CD4-positive, alpha-beta T cell (primary cell): ENCODE data around the gene LLGL1. TPM values are rescaled to one million over a fixed set of nuclear protein-coding genes. Genes with fewer than 3 reads are reported as not detected.

Experiments
- ATAC-seq: fragments of 200-7000 bp; cut with Tn5 transposase; one replicate; pipeline ENCODE4 v1.10.0; 2022; ENCODE audit warnings: mild to moderate bottlenecking; ENCODE audit not compliant: poor library complexity
- CTCF ChIA-PET: fragments of 350-600 bp; sonication (Branson Sonifier 250); formaldehyde crosslinking; loops from one replicate; lab custom pipeline; 2021; ENCODE audit warnings: antibody characterized with exemption, inconsistent platforms; lab: Charles Lee
- POLR2A ChIA-PET: fragments of 350-600 bp; sonication (Branson Sonifier 250); formaldehyde crosslinking; loops from one replicate; lab custom pipeline; 2021; ENCODE audit warnings: antibody characterized with exemption, inconsistent platforms; lab: Charles Lee
- DNase-seq, 14 experiments: peaks; one replicate each; pipeline ENCODE4 v3.0.0-alpha.2; 2013 to 2020; ENCODE audit warnings: mixed read lengths in 2 of 14
- H3K27ac ChIP-seq, 2 donors: one replicate each; pipeline versions ENCODE4 v1.5.1 to v1.7.0; 2013; ENCODE audit warnings: low read length in 2 of 2, low read depth in 1 of 2, mild to moderate bottlenecking in 1 of 2
- H3K27me3 ChIP-seq, 2 experiments: 1 replicate in 1 of 2; 2 replicates in 1 of 2; pipeline versions ENCODE4 v1.6.1 to v1.7.0; 2013; ENCODE audit warnings: low read length in 2 of 2, control low read depth in 1 of 2, mild to moderate bottlenecking in 1 of 2, moderate library complexity in 1 of 2; ENCODE audit not compliant: insufficient read depth in 2 of 2, control insufficient read depth in 1 of 2
- H3K36me3 ChIP-seq: one replicate; pipeline ENCODE4 v1.6.1; 2013; ENCODE audit warnings: low read length, control low read depth; ENCODE audit not compliant: insufficient read depth
- H3K4me1 ChIP-seq: one replicate; pipeline ENCODE4 v1.6.1; 2013; ENCODE audit warnings: low read length, control low read depth; ENCODE audit not compliant: insufficient read depth
- H3K4me3 ChIP-seq: one replicate; pipeline ENCODE4 v1.5.1; 2013; ENCODE audit warnings: mild to moderate bottlenecking, low read length, moderate library complexity
- H3K9me3 ChIP-seq, 2 experiments: 1 replicate in 1 of 2; 2 replicates in 1 of 2; pipeline versions ENCODE4 v1.6.1 to v1.7.0; 2013; ENCODE audit warnings: low read length in 2 of 2, mild to moderate bottlenecking in 2 of 2, control low read depth in 1 of 2, moderate library complexity in 1 of 2; ENCODE audit not compliant: control insufficient read depth in 1 of 2, insufficient read depth in 1 of 2
- H3K27ac Mint-ChIP-seq: one replicate; pipeline ENCODE4 v1.8.0; 2020; ENCODE audit warnings: mixed read lengths
- H3K27me3 Mint-ChIP-seq: one replicate; pipeline ENCODE4 v1.8.0; 2021; ENCODE audit warnings: mixed read lengths
- H3K36me3 Mint-ChIP-seq: one replicate; pipeline ENCODE4 v1.8.0; 2021; ENCODE audit warnings: low read depth, mixed read lengths
- H3K4me1 Mint-ChIP-seq: one replicate; pipeline ENCODE4 v1.8.0; 2021; ENCODE audit warnings: low read depth, mixed read lengths
- H3K4me3 Mint-ChIP-seq: one replicate; pipeline ENCODE4 v1.8.0; 2020; ENCODE audit warnings: mild to moderate bottlenecking, mixed read lengths
- H3K9me3 Mint-ChIP-seq: one replicate; pipeline ENCODE4 v1.8.0; 2020; ENCODE audit warnings: mixed read lengths
- CTCF ChIP-seq: fragments of 200-600 bp; IDR thresholded peaks from one replicate; pipeline ENCODE4 v1.8.0; 2022; ENCODE audit warnings: antibody characterized with exemption, mild to moderate bottlenecking
- intact Hi-C, 2 experiments: fragments of 100-400 bp; cut with DNase I in 1 of 2; cut with micrococcal nuclease in 1 of 2; formaldehyde crosslinking; loops; one replicate each; pipeline versions ENCODE4 v1.15.1 to v1.9.0; 2023 to 2025; cut with DNase I, micrococcal nuclease
- total RNA-seq, 174 experiments: library from RNA in 2 of 174; stranded (reverse) in 2 of 174; gene quantifications; one replicate each; pipeline ENCODE4 v1.2.3 and lab custom pipeline; 2021 to 2026

LLGL1 gene
- total RNA-seq, 2 experiments from 2014 or later = 10.8 to 11.6 TPM

GRCh38 chr17:18241229-18241871 is 15.9 kb downstream of the LLGL1 start:
- Histone ChIP-seq H3K27ac (no peak overlapping the region), H3K36me3 (peaks cover 45% of the 10 kb centered on the region), H3K9me3 (no peaks in the 10 kb centered on the region), H3K4me3 (no peak overlapping the region), H3K4me1 (no peaks in the 10 kb centered on the region), H3K27me3 (no peaks in the 10 kb centered on the region)
- Mint-ChIP-seq H3K4me3 (no peak overlapping the region), H3K4me1 (no peaks in the 10 kb centered on the region), H3K27ac (no peak overlapping the region), H3K36me3 (peaks cover 43% of the 10 kb centered on the region), H3K27me3 (no peaks in the 10 kb centered on the region), H3K9me3 (no peaks in the 10 kb centered on the region)
- DNase-seq (no peak), ATAC-seq (no peak)
- intact Hi-C loops = loop anchor here in 1 of 2 experiments (10.0 kb wide), 1 partner anchor 323 kb away; no protein-coding TSS in a partner anchor
- CTCF ChIA-PET = no interaction called here
- no peak for TF ChIP-seq CTCF
- POLR2A ChIA-PET = no interaction called here

DNA sequence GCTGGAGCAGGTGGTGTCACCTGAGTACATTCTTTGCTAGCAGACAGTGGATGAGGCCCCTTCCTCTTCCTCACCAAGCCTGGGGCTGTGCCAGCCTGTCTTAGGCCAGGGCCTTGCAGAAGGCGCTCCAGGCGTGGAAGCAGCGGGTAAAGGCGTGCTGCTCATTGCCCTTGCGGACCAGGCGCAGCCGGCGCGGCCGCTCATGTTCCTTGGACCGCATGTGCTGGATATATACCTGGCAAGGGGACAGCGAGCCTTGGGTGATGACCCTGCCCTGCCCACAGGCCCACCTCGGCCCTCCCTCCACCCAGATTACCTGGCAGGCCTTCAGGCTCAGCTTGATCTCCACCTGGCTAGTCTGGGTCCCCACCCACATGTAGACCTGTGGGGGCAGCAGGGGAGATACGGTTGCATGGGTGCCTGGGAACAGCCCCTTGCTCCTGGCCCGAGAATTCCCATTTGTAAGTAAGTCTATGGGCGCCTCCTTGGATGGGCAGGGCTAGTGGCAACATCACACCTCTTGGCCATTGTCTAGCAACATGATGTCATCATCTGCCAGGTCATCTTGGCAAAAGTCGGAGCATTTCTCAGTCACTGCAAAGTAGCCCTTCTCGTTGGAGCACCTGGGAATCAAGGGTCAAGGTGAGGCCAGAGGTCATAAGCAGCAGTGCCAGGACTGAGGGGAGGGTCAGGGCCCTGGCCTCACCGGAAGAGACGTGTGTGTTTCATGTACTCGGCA is 19.8 kb downstream of the LLGL1 start:
- Mint-ChIP-seq H3K9me3 (no peaks in the 10 kb centered on the region), H3K4me3 (no peak overlapping the region), H3K27me3 (no peaks in the 10 kb centered on the region), H3K36me3 (peaks cover 51% of the 10 kb centered on the region), H3K27ac (no peak overlapping the region), H3K4me1 (peaks cover 5% of the 10 kb centered on the region)
- TF ChIP-seq CTCF = no peak
- H3K9me3 ChIP-seq = no peaks in the 10 kb centered on the region
- no peaks in the 10 kb centered on the region for H3K27me3 ChIP-seq
- ATAC-seq (no peak), DNase-seq (no peak)
- ChIA-PET POLR2A (no interaction called here), CTCF (no interaction called here)
- no peak overlapping the region for H3K4me3 ChIP-seq
- no peak overlapping the region for H3K27ac ChIP-seq
- intact Hi-C loops = loop anchor here (5.0 to 10.0 kb wide), 3 partner anchors 77 to 320 kb away; no protein-coding TSS in a partner anchor
- no peaks in the 10 kb centered on the region for H3K4me1 ChIP-seq
- peaks cover 58% of the 10 kb centered on the region for H3K36me3 ChIP-seq

DNA sequence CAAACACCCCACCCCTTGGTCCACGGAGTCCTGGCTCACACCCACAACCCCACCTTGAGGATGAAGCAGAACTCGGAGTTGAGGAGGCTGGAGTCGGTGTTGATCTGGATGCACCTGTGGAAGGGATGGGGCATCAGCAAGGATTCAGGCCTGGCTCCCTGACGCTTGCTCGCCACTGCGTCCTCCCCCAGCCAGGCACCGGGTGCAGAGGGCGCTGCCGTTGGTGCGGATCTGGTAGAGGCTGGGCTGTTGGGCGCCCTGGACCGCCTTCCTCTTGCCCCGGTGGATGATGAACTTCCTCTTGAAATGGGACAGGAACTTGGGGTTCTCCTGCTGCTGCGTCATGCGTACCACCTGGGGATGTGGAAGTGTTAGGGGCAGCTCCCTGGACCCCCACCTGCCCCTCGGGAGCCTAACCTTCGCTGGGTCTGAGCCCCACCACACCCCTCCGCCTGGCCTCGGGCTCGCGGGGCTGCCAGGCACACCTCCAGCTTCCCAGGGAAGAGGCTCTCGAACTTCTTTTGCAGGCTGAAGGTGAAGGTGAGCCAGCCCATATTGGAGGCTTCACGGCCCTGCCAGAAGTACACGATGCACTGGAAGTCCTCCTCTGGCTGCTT is 20.8 kb downstream of the LLGL1 start:
- H3K4me3 ChIP-seq = no peak overlapping the region
- H3K27me3 Mint-ChIP-seq = no peaks in the 10 kb centered on the region
- H3K4me1 ChIP-seq = no peaks in the 10 kb centered on the region
- DNase-seq (no peak), ATAC-seq (no peak)
- H3K4me1 Mint-ChIP-seq = peaks cover 5% of the 10 kb centered on the region
- H3K36me3 Mint-ChIP-seq = peaks cover 60% of the 10 kb centered on the region
- no peaks in the 10 kb centered on the region for H3K9me3 Mint-ChIP-seq
- intact Hi-C loops = loop anchor here (5.0 to 10.0 kb wide), 3 partner anchors 76 to 319 kb away; no protein-coding TSS in a partner anchor
- ChIA-PET POLR2A (no interaction called here), CTCF (no interaction called here)
- H3K27ac ChIP-seq = no peak overlapping the region
- H3K27ac Mint-ChIP-seq = no peak overlapping the region
- TF ChIP-seq CTCF = no peak
- H3K27me3 ChIP-seq = no peaks in the 10 kb centered on the region
- H3K36me3 ChIP-seq = peaks cover 68% of the 10 kb centered on the region
- no peaks in the 10 kb centered on the region for H3K9me3 ChIP-seq
- no peak overlapping the region for H3K4me3 Mint-ChIP-seq
